Measurements from ENCODE around the gene TP63. TPM values are rescaled to one million over a fixed set of nuclear protein-coding genes. Genes with fewer than 3 reads are reported as not detected.

Gene TP63
- total RNA-seq, 2 donors from 2014 or later = not detected

DNA sequence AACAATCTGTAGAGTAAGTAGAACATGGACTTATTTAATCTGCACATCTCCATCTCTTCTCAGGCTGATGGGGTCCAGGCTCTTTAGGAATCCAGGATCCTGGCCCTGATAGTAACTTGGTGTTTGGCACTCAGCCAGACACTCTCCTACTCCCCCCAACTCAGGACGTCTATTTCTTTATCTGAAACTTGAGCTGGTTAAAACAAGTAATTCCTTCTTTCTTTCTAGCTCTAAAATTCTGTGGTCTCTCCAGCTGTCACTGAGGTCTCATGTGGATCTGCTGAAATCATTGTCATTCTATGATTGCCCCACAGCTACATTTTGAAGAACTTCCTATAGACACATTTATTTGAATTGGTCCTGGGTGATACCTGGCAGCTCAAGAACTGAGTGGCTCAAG lies 59.0 kb downstream of the TP63 start:
- Histone ChIP-seq H3K9ac (ENCODE audit: low read depth in 2 of 2, low read length in 2 of 2) (no peak overlapping the region), H3K36me3 (no peaks in the 10 kb centered on the region), H3K4me3 (no peak overlapping the region), H3K27me3 (no peaks in the 10 kb centered on the region), H3K9me3 (no peaks in the 10 kb centered on the region), H3K27ac (no peak overlapping the region), H3K4me1 (no peaks in the 10 kb centered on the region)
- intact Hi-C loops (cut with DNase I) = no loop called here
- DNase-seq = no peak
- TF ChIP-seq, protein P1, sequence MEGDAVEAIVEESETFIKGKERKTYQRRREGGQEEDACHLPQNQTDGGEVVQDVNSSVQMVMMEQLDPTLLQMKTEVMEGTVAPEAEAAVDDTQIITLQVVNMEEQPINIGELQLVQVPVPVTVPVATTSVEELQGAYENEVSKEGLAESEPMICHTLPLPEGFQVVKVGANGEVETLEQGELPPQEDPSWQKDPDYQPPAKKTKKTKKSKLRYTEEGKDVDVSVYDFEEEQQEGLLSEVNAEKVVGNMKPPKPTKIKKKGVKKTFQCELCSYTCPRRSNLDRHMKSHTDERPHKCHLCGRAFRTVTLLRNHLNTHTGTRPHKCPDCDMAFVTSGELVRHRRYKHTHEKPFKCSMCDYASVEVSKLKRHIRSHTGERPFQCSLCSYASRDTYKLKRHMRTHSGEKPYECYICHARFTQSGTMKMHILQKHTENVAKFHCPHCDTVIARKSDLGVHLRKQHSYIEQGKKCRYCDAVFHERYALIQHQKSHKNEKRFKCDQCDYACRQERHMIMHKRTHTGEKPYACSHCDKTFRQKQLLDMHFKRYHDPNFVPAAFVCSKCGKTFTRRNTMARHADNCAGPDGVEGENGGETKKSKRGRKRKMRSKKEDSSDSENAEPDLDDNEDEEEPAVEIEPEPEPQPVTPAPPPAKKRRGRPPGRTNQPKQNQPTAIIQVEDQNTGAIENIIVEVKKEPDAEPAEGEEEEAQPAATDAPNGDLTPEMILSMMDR (IDR thresholded peaks at IDR 0.05) = no peak

DNA sequence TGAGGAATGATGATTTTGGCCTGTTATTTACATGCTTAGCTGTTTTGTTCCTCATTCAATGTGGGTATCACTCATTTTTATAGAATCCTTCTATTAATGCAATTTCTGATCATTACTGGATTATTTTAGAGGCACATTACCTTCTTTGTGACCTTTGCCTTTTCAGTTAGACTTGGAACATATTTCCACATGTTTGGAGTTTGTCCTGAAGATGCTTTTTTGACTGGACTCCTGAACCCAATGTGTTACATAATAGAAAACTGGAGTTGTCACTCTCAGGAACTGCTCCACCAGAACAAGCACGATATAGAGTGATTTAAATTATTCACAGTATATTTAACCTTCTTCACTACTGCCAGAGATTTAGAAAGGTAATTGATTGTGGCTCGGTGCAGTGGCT lies 59.5 kb downstream of the TP63 start:
- TF ChIP-seq, protein P1 (IDR thresholded peaks at IDR 0.05) = no peak
- Histone ChIP-seq H3K4me3 (no peak overlapping the region), H3K27ac (no peak overlapping the region), H3K4me1 (no peaks in the 10 kb centered on the region), H3K27me3 (no peaks in the 10 kb centered on the region), H3K9ac (ENCODE audit: low read depth in 2 of 2, low read length in 2 of 2) (no peak overlapping the region), H3K9me3 (no peaks in the 10 kb centered on the region), H3K36me3 (no peaks in the 10 kb centered on the region)
- intact Hi-C loops (cut with DNase I) = no loop called here
- DNase-seq = no peak

DNA sequence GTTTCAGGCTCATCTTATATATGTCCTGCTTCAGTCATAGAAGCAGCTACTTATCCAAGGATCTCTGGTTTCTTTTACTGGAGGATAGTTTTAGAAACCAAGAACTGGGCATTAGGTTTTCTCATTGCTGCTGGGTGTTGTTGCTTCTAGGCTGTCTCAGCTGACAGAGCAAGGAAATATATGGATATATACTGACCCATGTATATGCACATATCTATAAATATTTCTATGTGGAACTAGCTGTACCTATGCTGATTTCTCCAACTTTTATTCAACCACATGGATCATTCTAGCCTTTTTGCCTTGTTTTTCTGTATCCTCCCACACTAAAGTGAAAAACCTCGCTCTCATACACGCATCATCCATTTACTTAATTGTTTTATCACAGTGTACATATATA lies 64.2 kb downstream of the TP63 start:
- DNase-seq = no peak
- Histone ChIP-seq H3K27me3 (no peaks in the 10 kb centered on the region), H3K4me1 (no peaks in the 10 kb centered on the region), H3K36me3 (no peaks in the 10 kb centered on the region), H3K27ac (no peak overlapping the region), H3K4me3 (no peak overlapping the region), H3K9me3 (no peaks in the 10 kb centered on the region), H3K9ac (ENCODE audit: low read depth in 2 of 2, low read length in 2 of 2) (no peak overlapping the region)
- intact Hi-C loops (cut with DNase I) = no loop called here
- TF ChIP-seq, protein P1 (IDR thresholded peaks at IDR 0.05) = no peak

DNA sequence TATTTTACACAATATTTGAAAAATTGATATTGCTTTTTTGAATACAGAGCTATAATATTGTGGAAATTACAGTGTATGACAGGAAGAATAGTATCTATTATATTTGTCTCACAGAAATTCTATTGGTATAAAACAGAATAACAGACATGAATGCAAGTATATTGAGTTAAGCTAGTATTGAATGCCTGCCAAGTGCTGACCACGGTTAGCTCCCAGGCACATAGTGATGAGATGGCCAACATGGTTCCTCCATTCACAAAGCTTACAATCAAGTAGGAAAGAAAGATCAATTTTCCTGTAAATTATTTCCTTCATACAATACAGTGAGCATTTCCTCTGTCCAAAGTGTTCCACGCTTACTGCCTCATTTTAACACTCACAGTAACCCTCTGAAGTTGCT lies 67.6 kb downstream of the TP63 start:
- Histone ChIP-seq H3K9me3 (no peaks in the 10 kb centered on the region), H3K27me3 (no peaks in the 10 kb centered on the region), H3K36me3 (no peaks in the 10 kb centered on the region), H3K9ac (ENCODE audit: low read depth in 2 of 2, low read length in 2 of 2) (no peak overlapping the region), H3K27ac (no peak overlapping the region), H3K4me1 (no peaks in the 10 kb centered on the region), H3K4me3 (no peak overlapping the region)
- intact Hi-C loops (cut with DNase I) = no loop called here
- DNase-seq = no peak
- TF ChIP-seq, protein P1 (IDR thresholded peaks at IDR 0.05) = no peak

DNA sequence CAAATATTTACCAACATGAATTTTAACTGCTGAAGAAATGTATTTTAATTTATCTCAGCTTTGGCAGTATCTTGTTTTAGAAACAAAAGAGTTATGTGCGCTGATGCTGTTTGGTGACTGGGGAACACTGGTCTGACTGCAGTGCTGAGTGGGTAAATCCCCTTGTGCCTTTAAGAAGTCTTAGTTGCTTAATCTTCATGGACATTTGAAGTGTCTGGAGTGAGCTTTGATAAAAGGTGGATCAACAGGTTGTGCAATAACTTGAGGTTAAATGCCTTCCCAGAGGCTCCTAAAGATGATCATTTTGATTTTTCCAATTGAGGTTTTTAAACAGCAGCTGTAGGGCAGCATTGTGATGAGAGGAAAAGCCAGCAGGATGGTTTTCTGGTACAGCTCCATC lies 68.7 kb downstream of the TP63 start:
- Histone ChIP-seq H3K27me3 (no peaks in the 10 kb centered on the region), H3K9me3 (no peaks in the 10 kb centered on the region), H3K9ac (ENCODE audit: low read depth in 2 of 2, low read length in 2 of 2) (no peak overlapping the region), H3K27ac (no peak overlapping the region), H3K4me1 (no peaks in the 10 kb centered on the region), H3K4me3 (no peak overlapping the region), H3K36me3 (no peaks in the 10 kb centered on the region)
- TF ChIP-seq, protein P1 (IDR thresholded peaks at IDR 0.05) = no peak
- DNase-seq = no peak
- intact Hi-C loops (cut with DNase I) = no loop called here

Data from colonic mucosa (tissue), 4 donors.